ENCODE data around the gene NAALADL1. TPM values are rescaled to one million over a fixed set of nuclear protein-coding genes. Genes with fewer than 3 reads are reported as not detected.

Gene NAALADL1
- total and polyA plus RNA-seq, 9 of the 15 experiments (the other 6 are each of a cell fraction or from before 2014, with no cell fraction given) = 0.06 to 0.72 (median 0.22) TPM; not detected in 4

DNA sequence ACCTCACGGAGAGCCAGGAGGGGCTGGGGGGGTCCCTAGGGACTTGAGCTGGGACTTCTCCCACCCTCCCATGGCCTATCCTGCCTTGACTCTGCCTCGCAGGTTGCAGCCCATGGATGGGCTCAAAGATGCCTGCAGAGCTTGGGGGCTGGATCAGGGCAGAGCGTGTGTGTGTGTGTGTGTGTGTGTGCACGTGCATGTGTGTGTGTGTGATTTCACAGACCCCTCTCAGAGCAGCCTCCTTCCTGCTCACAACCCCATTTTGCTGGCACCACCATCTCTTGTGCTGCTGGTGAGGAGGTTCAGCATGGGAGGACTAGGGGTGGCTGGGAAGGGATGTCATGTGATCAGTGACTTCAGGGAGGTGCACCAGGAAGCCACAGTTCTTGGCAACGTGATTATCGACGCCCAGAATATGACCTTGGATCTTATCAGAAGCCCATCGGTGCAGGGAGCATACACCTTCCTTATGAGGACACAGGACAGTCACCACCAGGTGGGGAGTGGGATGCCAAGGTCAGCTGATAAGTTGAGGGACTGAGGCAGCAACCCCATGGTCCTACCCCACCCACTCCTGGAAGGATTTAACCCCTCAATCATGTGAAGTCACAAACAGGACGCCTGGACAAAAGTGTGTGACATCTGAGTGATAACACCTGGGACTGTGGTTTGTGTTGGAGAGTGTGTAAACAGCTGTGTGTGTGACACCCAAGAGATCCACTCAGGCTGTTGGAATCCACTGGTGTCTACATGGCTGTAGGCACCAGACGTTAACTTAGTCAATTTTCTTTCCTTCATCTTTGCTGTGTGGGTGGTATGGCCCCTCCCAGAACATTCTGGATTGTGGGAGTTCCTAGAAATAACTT, 1.8 kb upstream of the NAALADL1 start (continued):
- no peak for TF ChIP-seq ZBTB40 (IDR thresholded peaks at IDR 0.05)
- TF ChIP-seq ZBTB40 (CRISPR knock-in tag; IDR thresholded peaks at IDR 0.05) = no peak
- TF ChIP-seq ZKSCAN8 (CRISPR knock-in tag; IDR thresholded peaks at IDR 0.05) = no peak
- TF ChIP-seq, protein P1, sequence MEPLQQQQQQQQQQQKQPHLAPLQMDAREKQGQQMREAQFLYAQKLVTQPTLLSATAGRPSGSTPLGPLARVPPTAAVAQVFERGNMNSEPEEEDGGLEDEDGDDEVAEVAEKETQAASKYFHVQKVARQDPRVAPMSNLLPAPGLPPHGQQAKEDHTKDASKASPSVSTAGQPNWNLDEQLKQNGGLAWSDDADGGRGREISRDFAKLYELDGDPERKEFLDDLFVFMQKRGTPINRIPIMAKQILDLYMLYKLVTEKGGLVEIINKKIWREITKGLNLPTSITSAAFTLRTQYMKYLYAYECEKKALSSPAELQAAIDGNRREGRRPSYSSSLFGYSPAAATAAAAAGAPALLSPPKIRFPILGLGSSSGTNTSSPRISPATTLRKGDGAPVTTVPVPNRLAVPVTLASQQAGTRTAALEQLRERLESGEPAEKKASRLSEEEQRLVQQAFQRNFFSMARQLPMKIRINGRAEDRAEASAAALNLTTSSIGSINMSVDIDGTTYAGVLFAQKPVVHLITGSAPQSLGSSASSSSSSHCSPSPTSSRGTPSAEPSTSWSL (CRISPR knock-in tag; IDR thresholded peaks at IDR 0.05; ENCODE audit: borderline replicate concordance) = no peak
- no peak for TF ChIP-seq JUND (IDR thresholded peaks at IDR 0.05; ENCODE audit: borderline replicate concordance, low read depth, low read length)
- 0 out of 3 replicates have a peak, but pooled peaks have one; percentile 26 for TF ChIP-seq JUND (tag; IDR thresholded peaks at IDR 0.05; ENCODE audit: borderline replicate concordance, low read depth, low read length)
- TF ChIP-seq ZZZ3 (IDR thresholded peaks at IDR 0.05) = no peak
- no peak for TF ChIP-seq ZNF639 (CRISPR knock-in tag; conservative IDR thresholded peaks at IDR 0.05 in 1 of 2, IDR thresholded peaks at IDR 0.05 in 1 of 2)
- no peak for TF ChIP-seq MEF2A (IDR thresholded peaks at IDR 0.05; ENCODE audit: control insufficient read depth, low read depth, low read length)
- peak; percentile 93 for TF ChIP-seq L3MBTL2 (IDR thresholded peaks at IDR 0.05)
- TF ChIP-seq ZNF316 (IDR thresholded peaks at IDR 0.05) = no peak
- no peak for TF ChIP-seq RCOR1 (IDR thresholded peaks at IDR 0.05; ENCODE audit: borderline replicate concordance in 1 of 2, low read depth in 2 of 2, low read length in 2 of 2)
- no peak for TF ChIP-seq SMAD4 (CRISPR knock-in tag; conservative IDR thresholded peaks at IDR 0.05)
- no peak for TF ChIP-seq POLR2H (tag; IDR thresholded peaks at IDR 0.05; ENCODE audit: low read depth)
- no peak for TF ChIP-seq GTF2F1 (IDR thresholded peaks at IDR 0.05; ENCODE audit: low read depth, low read length)

All from K562 (cell line).